Activated CD4-positive, alpha-beta T cell treated with anti-CD3 and anti-CD28 coated beads, Interleukin-10, Interleukin-2, amounts not matched to agents 100 ng/mL and 50 ng/mL, durations not matched to agents 16 hours and 8 hours (primary cell): ENCODE measurements around the gene BLACAT1.
"Not testable (repeated sequence)": the region's sequence is repeated elsewhere in the genome, so short reads cannot be mapped to it uniquely, and the experiment has no call there.

Experiments used
- DNase-seq: peaks from one replicate; pipeline ENCODE4 v3.0.0-alpha.2; 2020

The BLACAT1 gene

DNA sequence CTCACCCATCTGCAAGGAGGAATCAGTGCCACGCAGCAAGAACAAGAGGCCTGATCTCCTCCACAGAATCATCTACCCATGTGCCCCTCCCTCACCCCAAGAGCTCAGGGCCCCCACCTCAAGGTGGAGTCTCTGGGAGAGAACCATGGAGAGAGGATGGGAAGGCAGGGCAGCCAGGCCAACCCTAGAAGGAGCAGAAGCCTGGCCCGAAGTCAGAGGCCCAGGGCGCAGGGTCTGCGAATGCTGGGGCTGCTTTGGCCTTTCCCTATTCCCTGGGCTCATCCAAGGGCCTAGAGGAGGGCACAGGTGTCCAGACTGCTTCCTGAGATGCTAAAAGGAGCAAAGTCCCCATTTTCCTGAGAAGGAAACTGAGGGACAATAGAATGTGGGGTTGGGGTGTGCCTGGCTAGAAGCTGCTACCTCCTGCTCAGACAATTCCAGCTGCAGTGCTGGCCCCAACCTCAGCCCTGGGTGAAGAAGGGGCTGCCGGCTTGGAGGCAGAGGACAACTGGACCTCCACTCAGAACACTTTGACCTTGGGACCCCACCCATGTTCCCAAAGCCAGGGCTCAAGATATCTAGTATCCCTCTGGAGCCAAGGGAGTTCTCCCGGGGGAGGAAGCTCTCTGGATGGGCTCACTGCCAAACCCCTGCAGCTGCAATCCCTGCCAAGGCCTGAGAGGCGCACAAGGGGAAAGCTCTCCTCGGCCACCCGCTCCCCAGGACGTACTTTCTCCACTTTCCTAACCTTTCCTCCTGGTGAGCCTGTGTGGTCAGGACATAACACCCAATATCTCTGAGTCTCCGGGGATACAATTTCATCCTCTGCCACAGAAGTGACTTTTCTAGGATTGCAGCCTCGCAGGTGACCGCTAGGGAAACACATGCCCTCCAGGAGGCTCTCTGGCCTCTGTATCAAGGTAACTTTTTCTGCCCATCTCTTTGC is 17.4 kb downstream of the BLACAT1 start:
- no peak for DNase-seq

DNA sequence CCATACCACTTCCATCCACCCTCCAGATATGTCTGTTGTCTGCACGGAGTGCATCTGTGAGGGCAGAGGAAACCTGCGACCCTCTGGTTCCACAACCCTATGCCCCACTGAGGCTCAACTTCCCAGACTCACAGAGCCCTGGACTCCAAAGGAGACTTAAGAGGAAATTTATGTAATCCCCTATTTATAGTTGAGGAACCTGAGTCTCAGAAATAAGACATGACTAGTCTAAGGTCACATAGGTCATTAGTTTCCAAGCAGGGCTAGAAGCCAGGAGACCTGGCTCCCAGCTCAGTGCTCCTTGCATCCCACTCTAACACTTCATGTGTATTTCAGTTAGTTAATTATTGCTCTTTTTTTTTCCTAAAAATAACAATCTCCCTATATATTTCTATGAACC is 18.3 kb downstream of the BLACAT1 start:
- no peak for DNase-seq

DNA sequence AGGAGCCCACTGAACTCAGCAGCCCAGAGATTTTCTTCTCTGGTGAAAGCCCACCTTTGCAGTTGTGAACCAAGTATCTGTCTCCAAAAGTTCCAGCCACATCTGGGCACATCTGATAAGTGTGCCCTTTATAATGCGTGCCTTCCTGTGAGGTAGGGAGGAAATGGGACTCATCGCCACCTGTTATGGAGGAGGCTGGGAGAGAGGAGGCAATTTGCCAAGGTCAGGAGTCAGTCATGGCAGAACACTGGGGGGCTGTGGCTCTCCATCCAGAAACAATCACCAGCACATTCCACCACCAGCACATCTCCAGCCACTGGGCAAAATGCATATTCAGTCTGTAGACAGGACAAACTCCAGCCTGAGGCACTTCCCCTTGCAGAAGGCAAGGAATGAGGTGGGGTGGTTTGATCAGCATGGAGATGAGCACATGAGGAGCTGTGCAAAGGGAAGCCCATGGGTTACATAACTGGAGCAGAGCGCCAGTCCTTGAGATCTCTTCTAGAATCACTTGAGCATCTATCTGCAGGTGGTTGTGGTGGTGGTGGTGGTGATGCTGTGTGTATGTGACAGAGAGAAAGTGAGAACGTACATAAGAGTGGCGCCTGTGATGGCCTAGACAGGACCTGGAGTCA is 19.0 kb downstream of the BLACAT1 start:
- no peak for DNase-seq

DNA sequence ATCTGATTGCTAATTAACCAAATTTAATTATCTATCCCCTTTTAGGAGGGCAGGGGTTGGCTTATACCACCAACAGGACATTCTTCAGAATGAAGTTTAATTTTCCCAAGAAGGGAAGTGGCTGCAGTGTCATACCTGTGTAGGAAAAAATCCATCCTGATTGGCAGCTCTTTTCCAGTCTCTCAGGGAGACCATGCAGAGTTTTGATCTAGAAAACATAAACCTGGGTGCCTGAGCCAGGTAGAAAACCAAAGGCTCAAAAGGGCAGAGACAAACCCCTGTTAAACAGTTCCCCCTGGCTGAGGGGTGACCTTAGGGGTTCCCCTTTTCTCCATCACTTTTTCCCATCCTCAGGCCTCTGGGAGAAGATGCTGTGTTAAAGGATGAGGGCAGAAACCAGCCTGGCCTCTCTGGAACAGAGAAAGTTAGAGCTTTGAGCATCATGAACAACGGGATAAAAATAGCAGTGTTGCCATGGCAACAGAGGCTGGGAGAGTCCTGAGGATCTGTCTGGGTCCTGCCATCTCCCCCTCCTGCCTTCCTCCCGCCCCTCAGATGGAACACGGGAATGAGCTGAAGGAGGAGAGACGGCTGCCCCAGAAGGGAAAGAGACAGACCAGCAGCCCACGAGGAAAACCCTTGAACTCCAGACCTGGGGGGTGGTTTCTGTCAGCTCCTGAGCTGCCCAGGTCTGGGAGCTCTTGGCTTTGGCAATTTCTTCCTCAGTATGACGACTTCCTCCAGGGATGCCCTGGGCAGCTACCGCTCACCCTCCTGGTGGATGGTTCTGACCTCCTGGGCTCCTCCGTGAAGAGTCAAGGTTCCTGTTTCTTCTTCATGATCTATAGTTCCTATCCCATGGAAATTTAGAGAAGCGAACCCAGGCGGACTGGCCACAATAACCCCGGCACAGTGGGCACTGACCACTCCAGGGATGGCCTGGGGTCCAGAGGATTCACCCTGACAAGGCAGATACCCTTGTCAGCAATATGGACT is 20.0 kb downstream of the BLACAT1 start:
- no peak for DNase-seq

GRCh38 chr1:205434738-205435137 is 21.1 kb downstream of the BLACAT1 start:
- DNase-seq = no peak

DNA sequence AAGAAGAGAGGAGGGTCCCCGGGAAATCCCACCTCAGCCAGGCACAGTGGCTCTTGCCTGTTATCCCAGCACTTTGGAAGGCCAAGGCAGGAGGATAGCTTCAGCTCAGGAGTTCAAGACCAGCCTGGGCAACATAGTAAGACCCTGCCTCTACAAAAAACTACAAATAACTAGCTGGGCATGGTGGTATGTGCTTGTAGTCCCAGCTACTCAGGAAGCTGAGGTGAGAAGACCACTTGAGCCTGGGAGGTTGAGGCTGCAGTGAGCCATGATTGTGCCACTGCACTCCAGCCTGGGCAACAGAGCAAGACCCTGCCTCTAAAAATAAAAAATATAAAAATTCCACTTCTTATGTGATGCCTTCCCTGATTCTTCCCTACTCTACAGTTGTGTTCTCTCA is 23.2 kb downstream of the BLACAT1 start:
- not testable (repeated sequence) for DNase-seq

DNA sequence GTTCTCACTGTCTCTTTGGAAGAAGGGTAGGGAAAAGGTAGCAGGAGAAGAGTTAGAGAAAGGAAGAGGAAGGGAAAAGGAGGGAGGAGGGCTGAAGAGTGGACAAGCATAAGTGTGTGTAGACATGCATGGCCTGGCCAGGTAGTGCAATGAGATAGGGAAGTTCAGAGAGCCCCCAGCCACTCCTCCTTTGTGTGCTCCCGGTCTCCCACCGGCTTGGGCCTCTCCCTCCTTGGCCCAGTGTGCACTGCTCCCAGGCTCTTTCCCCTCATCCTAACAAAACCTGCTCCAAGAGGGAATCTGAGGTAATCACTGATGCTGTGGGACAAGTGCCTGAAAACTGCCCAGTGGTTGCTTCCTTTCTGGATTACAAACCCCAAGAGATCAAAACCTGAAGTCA is 23.7 kb downstream of the BLACAT1 start:
- no peak for DNase-seq

DNA sequence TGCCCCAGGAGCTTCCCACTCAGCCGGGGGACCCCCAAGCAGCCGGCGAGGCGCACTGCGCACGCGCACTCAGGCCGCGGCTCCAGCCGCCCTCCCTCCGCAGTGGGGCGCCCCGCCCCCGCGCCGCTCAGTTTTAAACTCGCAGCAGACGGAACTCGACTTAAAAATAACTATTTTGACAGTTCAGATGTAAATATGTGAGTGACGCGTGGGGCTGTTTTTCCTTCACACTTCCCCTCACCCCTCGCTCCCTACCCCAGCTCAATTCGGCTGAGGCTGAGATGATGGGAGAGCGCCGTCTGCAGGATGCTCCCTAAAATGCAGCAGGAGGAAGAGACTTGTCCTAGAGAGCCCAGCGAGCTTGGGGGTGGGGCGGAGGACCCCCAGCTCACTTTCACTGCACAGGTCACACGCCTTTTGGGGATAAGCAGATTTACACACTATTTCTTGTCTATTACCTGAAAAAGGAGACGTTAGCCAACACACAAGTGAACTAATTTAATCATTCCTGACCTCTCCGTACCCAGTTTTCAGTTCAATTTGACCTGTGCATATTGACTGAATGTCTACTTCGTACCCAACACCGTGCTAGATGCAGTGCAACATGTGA is 25.0 kb downstream of the BLACAT1 start:
- peak; percentile 40 for DNase-seq

- no peak for DNase-seq
Measured at GRCh38 chr1:205429762-205430695, 25.8 kb downstream of the BLACAT1 start.

- DNase-seq = no peak
Measured at GRCh38 chr1:205424901-205425600, 30.8 kb downstream of the BLACAT1 start.

GRCh38 chr1:205423814-205424399 is 31.9 kb downstream of the BLACAT1 start:
- DNase-seq = no peak

GRCh38 chr1:205422993-205423642 is 32.7 kb downstream of the BLACAT1 start:
- no peak for DNase-seq

GRCh38 chr1:205421798-205422197 is 34.0 kb downstream of the BLACAT1 start, which contains the start of gene LEMD1:
Gene LEMD1, minus strand, starts transcription at chr1:205422056. Its CDS starts 1,520 bp downstream, at chr1:205420536.
- DNase-seq = no peak

GRCh38 chr1:205420938-205421337 is 34.9 kb downstream of the BLACAT1 start:
- no peak for DNase-seq

DNA sequence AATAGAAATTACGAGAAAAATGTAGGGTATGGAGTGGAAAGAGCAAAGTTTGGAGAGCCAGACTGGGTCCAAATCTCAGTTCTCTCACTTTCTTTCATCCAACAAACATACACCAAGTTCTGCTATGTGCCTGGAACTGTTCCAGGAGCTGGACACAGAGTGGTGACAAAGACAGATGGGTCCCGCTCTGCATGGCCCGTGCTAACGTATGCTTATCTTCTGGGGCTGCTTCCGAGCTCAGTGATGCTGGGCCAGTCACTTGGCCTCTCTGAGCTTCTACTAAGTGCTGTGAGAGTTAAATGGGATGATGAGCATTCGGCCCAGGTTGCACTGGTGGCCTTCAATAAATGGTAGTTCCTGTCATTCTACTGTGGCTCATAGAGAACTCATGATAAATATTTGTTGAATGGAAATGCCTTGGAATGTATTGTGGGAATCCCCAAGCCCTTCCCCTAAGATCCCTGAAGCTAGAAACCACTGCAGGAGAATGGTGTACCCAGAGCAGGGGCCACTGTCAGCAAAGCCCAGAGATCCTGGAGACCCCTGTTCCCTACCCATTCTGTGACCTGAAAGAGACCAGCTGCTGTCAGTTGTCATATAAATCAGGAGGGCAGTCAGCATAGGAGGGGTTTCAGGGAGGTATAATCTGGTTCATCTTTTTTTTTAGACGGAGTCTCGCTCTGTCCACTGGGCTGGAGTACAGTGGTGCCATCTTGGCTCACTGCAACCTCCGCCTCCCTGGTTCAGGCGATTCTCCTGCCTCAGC is 37.8 kb downstream of the BLACAT1 start:
- DNase-seq = no peak

DNA sequence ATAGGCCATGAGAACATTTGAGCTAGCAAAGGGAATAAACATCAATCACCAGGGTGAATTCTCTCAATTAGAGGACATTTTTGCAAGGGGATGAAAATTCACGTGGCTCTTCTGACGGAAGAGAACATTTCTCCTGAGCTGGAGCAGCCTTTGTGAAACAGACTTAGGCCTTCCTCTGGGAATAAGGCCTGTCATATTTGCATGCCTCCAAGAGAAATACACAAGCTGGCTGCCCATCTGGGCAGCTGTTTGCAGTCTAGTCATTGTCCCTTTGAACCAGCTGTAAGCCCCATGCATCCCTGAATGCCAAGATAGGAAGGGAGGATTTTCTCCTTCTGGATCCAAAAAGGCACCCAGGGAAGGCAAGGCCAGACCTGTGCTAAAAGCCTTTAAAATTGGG is 39.5 kb downstream of the BLACAT1 start:
- no peak for DNase-seq

DNA sequence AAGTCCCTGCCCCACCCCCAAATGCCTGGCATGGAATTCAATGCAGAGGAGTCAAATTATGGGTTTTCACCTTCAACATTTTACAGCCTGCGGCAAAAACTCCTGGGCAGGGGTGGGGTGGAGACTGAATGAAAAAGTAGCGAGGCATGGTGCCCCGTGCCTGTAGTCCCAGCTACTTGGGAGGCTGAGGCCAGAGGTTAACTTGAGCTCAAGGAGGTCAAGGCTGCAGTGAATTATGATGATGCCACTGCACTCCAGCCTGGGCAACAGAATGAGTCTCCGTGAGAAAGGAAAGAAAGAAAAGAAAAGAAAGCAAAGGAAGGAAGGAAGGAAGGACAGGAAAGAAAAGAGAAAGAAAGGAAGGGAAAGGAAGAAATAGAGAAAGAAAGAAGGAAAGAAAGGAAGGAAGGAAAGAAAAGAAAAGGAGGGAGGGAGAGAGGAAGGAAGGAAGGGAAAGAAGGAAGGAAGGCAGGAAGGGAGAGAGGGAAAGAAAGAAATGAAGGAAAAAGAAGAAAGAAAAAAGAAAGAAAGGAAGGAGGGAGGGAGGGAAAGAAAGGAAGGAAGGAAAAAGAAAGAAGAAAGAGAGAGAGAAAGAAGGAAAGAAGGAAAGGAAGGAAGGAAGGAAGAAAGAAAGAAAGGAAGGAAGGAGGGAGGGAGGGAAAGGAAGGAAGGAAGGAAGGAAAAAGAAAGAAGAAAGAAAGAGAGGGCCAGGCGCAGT is 45.1 kb downstream of the BLACAT1 start:
- no peak for DNase-seq

- DNase-seq = no peak
Measured at GRCh38 chr1:205407970-205408369, 47.9 kb downstream of the BLACAT1 start.
